HEK293T (cell line): ENCODE results near the gene KIRREL2.

Source experiments
- ARNT ChIP-seq: fragments of 450-650 bp; IDR thresholded peaks from 2 replicates; pipeline ENCODE4 v1.6.1; 2017; ENCODE audit warnings: mild to moderate bottlenecking
- BHLHE40 ChIP-seq: fragments of 450-650 bp; IDR thresholded peaks from 2 replicates; pipeline ENCODE4 v1.6.1; 2016; ENCODE audit warnings: mild to moderate bottlenecking, moderate library complexity, borderline replicate concordance
- FOXA1 ChIP-seq: fragments of 450-650 bp; IDR thresholded peaks from 2 replicates; pipeline ENCODE4 v1.6.1; 2016; ENCODE audit warnings: mild to moderate bottlenecking
- FOXM1 ChIP-seq: fragments of 450-650 bp; IDR thresholded peaks from 2 replicates; pipeline ENCODE4 v1.6.1; 2017; ENCODE audit warnings: mild to moderate bottlenecking, borderline replicate concordance
- HDGF ChIP-seq: fragments of 450-650 bp; IDR thresholded peaks from 2 replicates; pipeline ENCODE4 v1.6.1; 2017; ENCODE audit warnings: antibody characterized with exemption, borderline replicate concordance
- L3MBTL2 ChIP-seq: fragments of 450-650 bp; conservative IDR thresholded peaks from 2 replicates; pipeline ENCODE4 v1.6.1; 2016; ENCODE audit warnings: mild to moderate bottlenecking
- LEF1 ChIP-seq: fragments of 450-650 bp; IDR thresholded peaks from 2 replicates; pipeline ENCODE4 v1.6.1; 2017; ENCODE audit warnings: mild to moderate bottlenecking, borderline replicate concordance
- PKNOX1 ChIP-seq: fragments of 450-650 bp; IDR thresholded peaks from 2 replicates; pipeline ENCODE4 v1.6.1; 2016
- SP1 ChIP-seq: fragments of 450-650 bp; IDR thresholded peaks from 2 replicates; pipeline ENCODE4 v1.6.1; 2017
- SUZ12 ChIP-seq: fragments of 450-650 bp; IDR thresholded peaks from 2 replicates; pipeline ENCODE4 v1.6.1; 2016; ENCODE audit warnings: mild to moderate bottlenecking
- TARDBP ChIP-seq: fragments of 450-650 bp; IDR thresholded peaks from 2 replicates; pipeline ENCODE4 v1.6.1; 2016
- ZNF384 ChIP-seq: fragments of 450-650 bp; IDR thresholded peaks from 2 replicates; pipeline ENCODE4 v1.6.1; 2016

DNA sequence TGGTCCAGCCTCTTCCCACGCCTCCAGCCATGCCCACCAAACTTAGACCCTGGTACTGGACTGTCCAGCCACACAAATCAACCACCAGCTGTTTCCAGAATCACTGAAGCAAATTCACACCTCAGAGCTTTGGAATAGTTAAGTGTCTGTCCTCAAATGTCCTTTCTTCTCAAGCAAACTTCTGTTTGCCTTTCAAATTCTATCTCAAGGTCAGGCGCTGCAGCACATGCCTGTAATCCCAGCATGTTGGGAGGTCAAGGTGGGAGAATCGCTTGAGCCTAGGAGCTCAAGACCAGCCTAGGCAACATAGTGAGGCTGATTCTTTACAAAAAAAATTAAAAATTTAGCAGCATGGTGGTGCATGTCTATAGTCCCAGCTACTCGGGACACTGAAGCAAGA lies 24.7 kb upstream of the KIRREL2 start:
- no peak for TF ChIP-seq FOXM1
- TF ChIP-seq ARNT, result no peak
- TF ChIP-seq TARDBP, result no peak
- TF ChIP-seq PKNOX1, result no peak
- TF ChIP-seq BHLHE40, result no peak
- no peak for TF ChIP-seq HDGF
- TF ChIP-seq L3MBTL2, result no peak
- no peak for TF ChIP-seq ZNF384
- TF ChIP-seq FOXA1, result no peak
- no peak for TF ChIP-seq LEF1
- TF ChIP-seq SUZ12, result no peak
- no peak for TF ChIP-seq SP1
